Common myeloid progenitor, CD34-positive (primary cell): Measurements from ENCODE around the gene VANGL2.

Source experiments
- CTCF ChIA-PET: fragments of 350-600 bp; sonication (Branson Sonifier 250); formaldehyde crosslinking; loops from one replicate; lab custom pipeline; 2021; ENCODE audit warnings: antibody characterized with exemption; lab: Charles Lee
- POLR2A ChIA-PET: fragments of 350-600 bp; sonication (Branson Sonifier 250); formaldehyde crosslinking; loops from one replicate; lab custom pipeline; 2021; ENCODE audit warnings: antibody characterized with exemption; lab: Charles Lee
- DNase-seq, 3 donors: peaks; one replicate each; pipeline versions ENCODE4 v3.0.0 to v3.0.0-alpha.2; 2013
- H3K27ac ChIP-seq, 2 experiments: 1 replicate in 1 of 2; 2 replicates in 1 of 2; pipeline ENCODE4 v1.7.0; 2013; ENCODE audit warnings: inconsistent platforms in 2 of 2, low read length in 2 of 2, mild to moderate bottlenecking in 2 of 2, low read depth in 1 of 2, moderate library complexity in 1 of 2; ENCODE audit not compliant: severe bottlenecking in 2 of 2, insufficient read depth in 1 of 2, poor library complexity in 1 of 2
- H3K27me3 ChIP-seq, 5 experiments: replicated peaks in 2 of 5; 1 replicate in 3 of 5; 2 replicates in 2 of 5; pipeline versions ENCODE4 v1.6.1 to v1.7.0; 2013; ENCODE audit warnings: low read length in 4 of 5, mild to moderate bottlenecking in 2 of 5, moderate library complexity in 2 of 5, inconsistent platforms in 1 of 5; ENCODE audit not compliant: insufficient read depth in 5 of 5, control insufficient read depth in 4 of 5
- H3K36me3 ChIP-seq, 4 experiments: 1 replicate in 2 of 4; 2 replicates in 2 of 4; pipeline versions ENCODE4 v1.6.1 to v1.7.0; 2013; ENCODE audit warnings: low read length in 3 of 4, control low read depth in 1 of 4, mild to moderate bottlenecking in 1 of 4; ENCODE audit not compliant: control insufficient read depth in 4 of 4, insufficient read depth in 4 of 4
- H3K4me1 ChIP-seq, 4 experiments: 1 replicate in 3 of 4; 2 replicates in 1 of 4; pipeline versions ENCODE4 v1.6.1 to v1.7.1; 2013; ENCODE audit warnings: low read length in 3 of 4, mild to moderate bottlenecking in 3 of 4, control low read depth in 1 of 4, inconsistent platforms in 1 of 4, moderate library complexity in 1 of 4; ENCODE audit not compliant: control insufficient read depth in 4 of 4, insufficient read depth in 4 of 4; ENCODE audit errors: control extremely low read depth in 1 of 4
- H3K4me3 ChIP-seq, 7 experiments: 1 replicate in 4 of 7; 2 replicates in 3 of 7; pipeline versions ENCODE4 v1.5.1 to v1.7.0; 2013; ENCODE audit warnings: mild to moderate bottlenecking in 7 of 7, low read length in 6 of 7, moderate library complexity in 6 of 7, inconsistent platforms in 2 of 7, low read depth in 2 of 7, control low read depth in 1 of 7; ENCODE audit not compliant: insufficient read depth in 4 of 7, control insufficient read depth in 1 of 7; ENCODE audit errors: extremely low read depth in 1 of 7
- H3K9me3 ChIP-seq, 5 experiments: 1 replicate in 4 of 5; 2 replicates in 1 of 5; pipeline versions ENCODE4 v1.6.1 to v1.7.1; 2013; ENCODE audit warnings: low read length in 4 of 5, mild to moderate bottlenecking in 2 of 5, inconsistent platforms in 1 of 5, low read depth in 1 of 5, moderate library complexity in 1 of 5; ENCODE audit not compliant: control insufficient read depth in 4 of 5, insufficient read depth in 2 of 5; ENCODE audit errors: control extremely low read depth in 1 of 5
- WGBS: methylation state at CpG from one replicate; pipeline ENCODE4 v1.1.5; 2013; ENCODE audit not compliant: insufficient coverage; 5-methylcytosine and 5-hydroxymethylcytosine counted together

The VANGL2 gene

DNA sequence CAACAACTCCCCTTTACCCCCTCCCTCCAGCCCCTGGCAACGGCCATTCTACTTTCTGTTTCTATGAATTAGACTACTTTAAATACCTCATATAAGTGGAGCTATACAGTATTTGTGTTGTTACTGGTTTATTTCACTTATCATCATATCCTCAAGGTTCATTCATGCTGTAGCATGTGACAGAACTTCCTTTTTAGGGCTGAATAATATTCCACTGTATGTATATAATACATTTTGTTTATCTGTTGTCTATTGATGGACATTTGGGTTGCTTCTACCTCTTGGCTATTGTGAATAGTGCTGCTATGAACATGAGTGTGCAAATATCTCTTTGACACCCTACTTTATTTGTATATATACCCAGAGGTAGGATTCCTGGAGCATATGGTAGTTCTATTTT is 31.3 kb upstream of the VANGL2 start:
- CTCF ChIA-PET, result interaction anchor here (1.3 to 26.0 kb wide), 5 partner anchors 8 to 77 kb away, joined by 3 to 437 read pairs (median 7); no protein-coding TSS in a partner anchor
- no peaks in the 10 kb centered on the region for H3K27me3 ChIP-seq
- no CpG with 5 or more reads among the region's 1 CpG for WGBS
- peak in 1 of 3 donors; percentile 8 for DNase-seq
- no peaks in the 10 kb centered on the region for H3K9me3 ChIP-seq
- H3K27ac ChIP-seq, result no peak overlapping the region
- no peaks in the 10 kb centered on the region for H3K36me3 ChIP-seq
- POLR2A ChIA-PET, result no interaction called here
- no peak overlapping the region for H3K4me3 ChIP-seq
- H3K4me1 ChIP-seq, result peaks cover 2 to 17% (median 13%) of the 10 kb centered on the region in 4 experiments

- H3K27me3 ChIP-seq, result no peaks in the 10 kb centered on the region
- 95% methylated on average over 38 of the region's 42 CpGs for WGBS
- no peak for DNase-seq
- ChIA-PET CTCF (interaction anchor here (0.9 to 14.4 kb wide), 2 partner anchors 14 to 178 kb away, joined by 3 to 437 read pairs; partner anchors contain the start of gene NHLH1), POLR2A (no interaction called here)
- H3K4me1 ChIP-seq, result peaks cover 5 to 33% (median 26%) of the 10 kb centered on the region in 4 experiments
- no peaks in the 10 kb centered on the region for H3K36me3 ChIP-seq
- H3K9me3 ChIP-seq, result no peaks in the 10 kb centered on the region
- no peak overlapping the region for H3K4me3 ChIP-seq
- H3K27ac ChIP-seq, result no peak overlapping the region
Measured at GRCh38 chr1:160370561-160371345, 29.6 kb upstream of the VANGL2 start.

DNA sequence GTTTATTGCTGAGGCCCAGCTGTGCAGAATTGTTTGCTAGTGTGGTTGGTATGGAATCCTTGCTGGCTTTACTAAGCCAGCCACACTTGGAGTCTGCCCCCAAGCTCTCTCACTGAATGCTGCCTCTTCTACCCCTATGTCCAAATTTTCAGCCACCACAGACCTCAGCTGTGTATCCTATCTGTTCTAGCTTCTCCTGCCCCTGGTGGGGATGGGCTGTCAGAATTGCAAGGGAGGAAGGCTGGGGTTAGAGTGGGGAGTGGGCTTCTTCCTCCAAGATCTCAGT is 29.1 kb upstream of the VANGL2 start:
- no peak overlapping the region for H3K27ac ChIP-seq
- CTCF ChIA-PET, result interaction anchor here (14.4 kb wide), 1 partner anchor 15 kb away, joined by 437 read pairs; the partner anchor contains the start of gene NHLH1
- H3K36me3 ChIP-seq, result no peaks in the 10 kb centered on the region
- no peak for DNase-seq
- no peak overlapping the region for H3K4me3 ChIP-seq
- H3K9me3 ChIP-seq, result no peaks in the 10 kb centered on the region
- H3K27me3 ChIP-seq, result no peaks in the 10 kb centered on the region
- POLR2A ChIA-PET, result no interaction called here
- peaks cover 6 to 38% (median 32%) of the 10 kb centered on the region in 4 experiments for H3K4me1 ChIP-seq

- H3K27me3 ChIP-seq, result no peaks in the 10 kb centered on the region
- no peak overlapping the region for H3K27ac ChIP-seq
- WGBS, result 80% methylated on average over 4 of the region's 4 CpGs
- H3K36me3 ChIP-seq, result no peaks in the 10 kb centered on the region
- CTCF ChIA-PET, result interaction anchor here (14.4 kb wide), 1 partner anchor 15 kb away, joined by 437 read pairs; the partner anchor contains the start of gene NHLH1
- POLR2A ChIA-PET, result no interaction called here
- no peak overlapping the region for H3K4me3 ChIP-seq
- DNase-seq, result peak in 1 of 3 donors; percentile 13
- no peaks in the 10 kb centered on the region for H3K9me3 ChIP-seq
- H3K4me1 ChIP-seq, result peaks cover 8 to 40% (median 34%) of the 10 kb centered on the region in 4 experiments
Measured at GRCh38 chr1:160371756-160372155, 28.6 kb upstream of the VANGL2 start.

GRCh38 chr1:160373696-160374095 is 26.7 kb upstream of the VANGL2 start:
- POLR2A ChIA-PET, result no interaction called here
- 98% methylated on average over 4 of the region's 4 CpGs for WGBS
- Histone ChIP-seq H3K9me3 (no peaks in the 10 kb centered on the region), H3K27ac (no peak overlapping the region), H3K27me3 (no peaks in the 10 kb centered on the region), H3K4me3 (no peak overlapping the region), H3K4me1 (peaks cover 5 to 24% (median 21%) of the 10 kb centered on the region in 4 experiments), H3K36me3 (no peaks in the 10 kb centered on the region)
- peak in 2 of 3 donors; percentile 19 to 31 for DNase-seq
- CTCF ChIA-PET, result interaction anchor here (0.6 to 14.4 kb wide), 4 partner anchors 11 to 182 kb away, joined by 3 to 437 read pairs (median 32); partner anchors contain the start of gene NHLH1

- ChIA-PET POLR2A (no interaction called here), CTCF (interaction anchor here (0.6 to 14.4 kb wide), 5 partner anchors 18 to 114 kb away, joined by 3 to 437 read pairs (median 4); partner anchors contain the start of gene NHLH1)
- H3K4me1 ChIP-seq, result peaks cover 5 to 24% (median 20%) of the 10 kb centered on the region in 4 experiments
- peak in 2 of 3 donors; percentile 16 to 31 for DNase-seq
- H3K36me3 ChIP-seq, result no peaks in the 10 kb centered on the region
- WGBS, result 92% methylated on average over 6 of the region's 6 CpGs
- no peaks in the 10 kb centered on the region for H3K27me3 ChIP-seq
- H3K4me3 ChIP-seq, result no peak overlapping the region
- H3K27ac ChIP-seq, result no peak overlapping the region
- H3K9me3 ChIP-seq, result no peaks in the 10 kb centered on the region
Measured at GRCh38 chr1:160374306-160375110, 25.9 kb upstream of the VANGL2 start.
